ENCODE results near the gene TMEM214.

TMEM214 gene

DNA sequence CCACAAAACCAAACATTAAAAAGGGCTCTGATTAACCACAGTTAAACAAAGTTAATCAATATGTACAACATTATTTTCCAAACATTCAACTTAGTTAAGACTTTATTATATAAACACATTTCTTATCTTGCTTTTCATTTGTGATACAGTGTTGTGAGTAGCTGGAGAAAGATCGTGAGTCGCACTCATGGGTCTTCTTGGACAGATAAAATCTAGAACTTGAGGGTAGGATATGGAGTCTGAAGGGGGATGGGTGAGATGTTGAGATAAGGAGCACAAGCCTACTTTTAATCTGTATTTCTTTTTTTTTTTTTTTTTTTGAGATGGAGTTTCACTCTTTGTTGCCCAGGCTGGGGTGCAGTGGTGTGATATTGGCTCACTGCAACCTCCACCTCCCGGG, 22.6 kb upstream of the TMEM214 start:
- DNase-seq, result no peak

DNA sequence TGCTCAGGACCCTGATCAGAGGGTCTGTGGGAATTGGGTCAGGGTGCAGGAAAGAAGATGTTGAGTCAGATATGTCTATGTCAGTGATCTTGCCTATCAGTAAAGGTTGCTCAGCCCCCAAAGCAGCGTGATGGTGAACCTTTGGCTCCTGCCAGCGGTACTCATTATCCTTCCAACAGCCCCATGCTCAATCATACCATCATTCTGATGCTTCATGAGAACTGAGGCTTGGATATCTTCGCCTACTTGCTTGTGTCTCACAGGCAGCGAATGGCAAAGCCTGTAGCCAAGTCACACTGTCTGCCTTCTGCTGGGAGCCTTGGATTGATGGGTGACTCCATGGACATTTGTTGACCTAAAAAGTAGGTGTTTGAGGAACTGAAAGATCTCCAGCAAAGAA, 19.0 kb upstream of the TMEM214 start:
- no peak for DNase-seq

DNA sequence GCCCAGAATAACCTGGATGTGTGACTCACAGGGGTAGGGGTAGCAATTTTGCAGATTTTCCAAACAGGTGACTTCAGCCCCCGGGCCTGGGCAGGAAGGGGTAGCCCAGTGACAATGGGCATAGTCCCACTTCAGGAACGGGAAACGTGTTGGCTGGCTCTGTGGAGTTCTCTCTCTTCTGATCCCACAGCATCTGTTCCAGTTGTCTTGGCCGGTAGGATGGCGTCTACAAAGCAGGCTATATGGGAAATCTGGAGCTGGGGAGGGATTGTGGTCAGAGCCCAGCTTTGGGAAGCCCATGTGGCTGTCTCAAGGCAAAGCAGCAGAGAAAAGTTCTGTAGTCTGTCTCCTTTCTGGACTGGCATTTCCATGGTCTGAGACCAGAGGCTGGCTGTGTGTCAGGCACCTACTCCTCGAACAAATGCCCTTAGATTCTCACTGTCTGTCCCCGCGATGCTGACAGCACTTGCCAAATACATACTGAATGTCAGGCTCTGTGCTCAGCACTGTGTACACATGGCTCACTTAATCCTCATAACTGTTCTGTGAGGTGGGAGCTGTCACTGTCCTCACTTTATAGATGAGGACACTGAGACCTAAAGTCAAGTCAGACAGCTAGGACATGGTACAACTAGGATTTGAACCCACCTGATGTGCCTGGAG, 17.9 kb upstream of the TMEM214 start:
- no peak for DNase-seq

DNA sequence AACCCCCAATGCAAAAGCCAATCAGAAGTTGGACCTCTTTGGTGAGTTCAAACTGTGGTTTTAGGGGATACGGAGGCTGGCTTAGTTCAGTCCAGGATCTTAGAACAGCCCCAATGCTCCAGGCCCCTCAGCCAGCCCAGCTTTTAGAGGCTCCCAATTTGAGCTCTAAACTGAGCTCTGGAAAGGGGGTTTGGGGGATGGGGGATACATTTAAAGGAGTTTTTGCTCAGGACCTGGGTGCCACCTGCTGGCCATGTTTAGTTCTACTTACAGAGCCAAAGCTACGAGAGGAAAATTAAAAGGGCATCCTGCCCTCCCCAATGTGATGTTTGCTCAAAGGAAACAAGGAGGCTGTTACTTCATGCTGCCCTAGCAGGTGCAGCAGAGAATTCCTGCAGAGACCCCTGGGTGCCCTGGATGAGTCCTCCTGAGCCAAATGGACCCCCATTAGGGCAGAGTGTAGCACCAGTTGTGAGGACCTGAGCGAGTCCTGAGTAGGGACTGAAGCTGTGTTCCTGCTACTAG, 15.9 kb upstream of the TMEM214 start:
- DNase-seq, result peak; percentile 7

DNA sequence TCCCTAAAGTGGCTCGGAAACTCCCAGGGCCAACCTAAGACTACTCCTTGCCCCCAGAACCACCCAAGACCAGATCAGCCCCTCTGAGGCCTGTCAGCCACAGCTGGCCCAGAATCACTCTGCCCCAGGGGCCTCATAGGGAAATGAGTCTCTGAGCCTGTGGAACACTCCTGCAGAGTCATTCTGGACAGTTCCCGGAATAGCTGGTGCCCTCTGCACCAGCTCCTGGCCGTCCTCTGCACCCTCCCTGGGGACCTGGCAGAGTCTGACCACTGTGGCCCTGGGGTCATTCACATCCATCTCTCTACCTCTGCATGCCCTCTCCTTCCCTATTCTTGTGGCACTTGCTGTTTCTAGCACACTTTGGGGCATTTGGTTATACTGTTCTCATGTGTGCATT, 14.6 kb upstream of the TMEM214 start:
- DNase-seq, result no peak

DNA sequence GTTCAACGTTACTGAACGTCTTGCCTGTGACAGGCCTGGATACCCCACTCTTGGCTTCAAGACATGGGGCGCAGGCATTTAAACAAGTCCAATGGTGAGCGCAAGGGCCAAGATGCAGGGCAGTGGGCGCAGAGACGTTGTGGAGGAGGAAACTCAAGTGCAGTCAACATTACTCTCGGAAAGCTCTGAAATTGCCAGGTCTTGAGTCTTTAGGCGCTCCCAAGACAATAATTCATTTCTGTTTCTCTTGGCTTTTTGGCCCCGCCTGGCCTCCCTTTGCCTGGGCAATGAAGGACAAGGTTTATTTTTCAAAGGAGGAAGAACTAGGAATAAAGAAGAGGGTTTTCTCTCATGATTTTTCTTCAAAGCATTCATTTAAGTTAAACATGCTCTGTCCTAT, 13.3 kb upstream of the TMEM214 start:
- no peak for DNase-seq

DNA sequence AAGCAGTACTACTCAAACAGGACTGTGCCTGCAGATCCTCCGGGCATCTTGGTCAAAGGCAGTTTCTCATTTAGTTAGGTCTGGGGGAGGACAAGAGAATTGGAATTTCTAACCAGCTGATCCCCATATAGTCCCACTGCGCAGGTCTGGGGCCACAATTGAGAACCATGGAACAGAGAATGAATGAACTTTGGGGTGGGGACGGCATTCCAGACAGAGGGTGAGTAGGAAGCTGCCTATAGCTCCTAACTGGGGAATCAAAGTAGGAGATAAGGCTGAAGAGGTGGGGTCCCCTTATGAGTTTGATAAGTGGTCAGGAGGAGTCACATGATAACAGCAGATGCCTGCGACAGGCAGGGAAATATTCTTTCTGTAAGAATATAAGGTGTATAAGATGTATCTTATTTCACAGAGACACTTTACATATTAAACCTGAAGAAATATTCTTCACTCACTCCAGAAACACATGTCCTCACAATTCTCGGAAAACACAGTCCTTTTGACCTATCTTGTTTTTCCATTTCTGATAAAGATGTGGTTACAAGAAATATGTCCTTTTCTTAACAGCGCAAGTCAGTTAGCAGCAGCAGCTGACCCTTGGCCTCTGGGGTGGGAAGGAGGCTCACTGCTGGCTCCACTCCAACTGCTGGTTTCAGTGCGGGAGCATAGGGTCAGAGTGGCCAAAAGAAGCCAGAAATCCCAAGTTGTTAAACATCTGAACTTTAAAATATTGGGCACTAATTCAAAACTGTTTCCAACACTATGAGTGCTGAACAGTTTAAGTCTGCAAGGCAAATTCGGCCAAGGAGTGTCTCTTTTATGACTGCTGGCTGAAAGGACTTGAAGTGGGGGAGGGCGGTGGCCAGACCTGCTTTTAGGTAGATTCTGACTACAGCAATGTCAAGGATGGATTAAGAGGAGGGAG, 12.6 kb upstream of the TMEM214 start:
- DNase-seq, result no peak

DNA sequence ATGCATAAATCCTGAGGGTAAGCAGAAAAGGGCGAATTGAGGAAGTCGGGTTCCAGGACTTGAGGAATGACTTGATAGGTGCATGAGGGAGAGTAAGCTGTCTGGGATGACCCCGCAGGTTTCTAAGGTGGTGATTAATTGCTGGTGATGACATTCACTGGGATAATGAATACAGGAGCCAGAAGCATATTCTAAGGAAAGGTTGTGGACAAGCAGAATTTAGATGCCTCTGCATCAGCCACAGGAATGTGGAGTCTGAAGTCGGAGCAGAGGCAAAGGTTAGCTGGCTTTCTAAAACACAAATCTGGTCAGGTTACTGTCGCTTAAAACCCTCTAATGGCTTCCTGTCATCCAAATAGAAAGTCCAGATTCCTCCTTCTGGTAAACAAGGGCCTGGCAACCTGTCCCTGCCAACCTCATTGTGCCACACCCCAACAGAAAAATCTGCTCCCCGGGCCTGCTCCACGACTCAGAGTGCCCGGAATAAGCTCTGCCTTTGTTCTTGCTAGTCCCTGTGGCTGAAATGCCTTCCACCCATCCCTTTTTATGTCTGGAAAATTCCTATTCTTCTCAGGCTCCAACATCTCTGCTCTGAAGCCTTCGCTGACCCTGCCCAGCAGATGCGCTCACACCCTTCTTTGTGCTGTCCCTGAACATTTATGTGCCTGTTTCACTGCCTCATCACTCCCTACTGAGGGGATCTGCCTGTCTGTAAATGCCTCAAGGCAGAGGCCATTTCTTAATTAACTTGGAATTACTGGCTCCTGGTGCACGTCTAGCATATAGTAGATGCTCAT, 11.3 kb upstream of the TMEM214 start:
- DNase-seq, result no peak

DNA sequence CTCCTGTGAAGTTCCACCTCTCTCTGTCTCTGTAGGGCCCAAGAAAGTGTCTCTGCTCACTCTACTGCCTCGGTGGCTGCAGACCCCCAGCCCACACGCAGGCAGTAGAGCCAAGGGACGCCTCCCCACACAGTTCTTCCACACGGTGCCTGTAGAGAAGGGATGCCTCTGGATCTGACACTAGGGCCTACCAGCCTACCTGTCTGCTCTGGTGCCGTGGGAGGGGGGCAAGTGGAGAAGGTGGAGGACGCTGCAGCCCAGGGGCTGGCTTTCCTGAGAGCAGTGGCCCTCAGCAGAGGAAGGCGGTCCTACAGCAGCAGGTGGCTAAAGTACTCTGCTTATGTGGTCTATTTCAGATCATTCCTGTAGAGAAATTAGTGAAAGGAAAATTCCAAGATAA, 9.0 kb upstream of the TMEM214 start:
- DNase-seq, result no peak

DNA sequence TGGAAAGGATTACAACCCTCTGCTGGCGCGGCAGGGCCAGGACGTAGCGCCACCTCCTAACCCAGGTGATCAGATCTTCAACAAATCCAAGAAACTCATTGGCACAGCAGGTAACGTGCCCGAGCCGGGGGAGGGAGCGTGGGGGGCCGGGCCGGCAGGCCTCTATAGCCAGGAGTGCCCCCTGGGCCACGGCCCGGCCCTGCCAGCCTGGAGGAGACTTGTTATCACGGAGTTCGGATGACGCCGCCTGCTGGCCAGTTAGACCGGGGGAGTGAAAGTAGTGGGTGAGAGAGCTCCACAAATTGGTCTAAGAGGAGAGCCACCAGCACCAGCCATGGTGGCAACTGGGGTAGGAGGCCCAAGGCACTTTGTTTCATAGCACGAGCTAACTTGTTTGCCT, 8.6 kb upstream of the TMEM214 start:
- no peak for DNase-seq

DNA sequence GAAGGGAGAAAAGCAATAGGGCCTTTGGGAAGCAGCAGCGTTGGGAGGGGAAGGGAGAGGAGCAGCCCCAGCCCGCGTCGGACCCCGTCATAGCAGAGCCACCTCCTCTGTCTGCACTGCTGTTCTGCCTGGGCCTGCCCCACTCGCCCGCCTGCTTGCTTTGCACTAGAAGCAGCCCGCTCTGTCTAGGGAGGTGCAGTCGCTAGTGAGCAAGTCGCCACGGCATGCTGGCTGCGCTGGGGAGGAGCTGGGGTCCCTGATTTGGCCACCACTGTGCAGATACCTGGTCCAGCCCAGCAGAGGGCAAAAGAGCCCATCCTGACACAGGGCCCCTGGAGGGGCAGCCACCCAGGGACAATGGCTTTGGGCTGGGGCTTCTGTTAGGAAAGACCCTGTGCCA, 8.0 kb upstream of the TMEM214 start:
- DNase-seq, result no peak

DNA sequence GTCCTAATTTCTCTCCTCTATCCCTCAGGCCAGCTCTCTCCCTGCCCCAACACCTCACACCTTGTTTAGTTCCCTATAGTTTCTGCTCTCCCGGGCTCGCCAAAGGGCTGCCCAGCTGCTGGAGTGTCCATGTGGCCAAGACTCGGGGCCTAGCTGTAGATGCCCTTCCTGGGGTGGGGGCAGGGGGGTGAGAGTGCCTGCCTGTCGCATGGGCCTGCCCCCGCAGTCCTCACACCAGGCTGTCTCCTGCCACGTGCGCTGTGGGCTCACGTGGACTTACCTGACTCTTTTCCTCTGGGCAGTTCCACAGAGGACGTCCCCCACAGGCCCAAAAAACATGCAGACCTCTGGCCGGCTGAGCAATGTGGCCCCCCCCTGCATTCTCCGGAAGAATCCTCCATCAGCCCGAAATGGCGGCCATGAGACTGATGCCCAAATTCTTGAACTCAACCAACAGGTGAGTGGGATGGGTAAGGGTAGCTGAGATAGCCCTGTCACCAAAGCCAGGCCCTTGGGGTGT, 7.4 kb upstream of the TMEM214 start:
- no peak for DNase-seq

DNA sequence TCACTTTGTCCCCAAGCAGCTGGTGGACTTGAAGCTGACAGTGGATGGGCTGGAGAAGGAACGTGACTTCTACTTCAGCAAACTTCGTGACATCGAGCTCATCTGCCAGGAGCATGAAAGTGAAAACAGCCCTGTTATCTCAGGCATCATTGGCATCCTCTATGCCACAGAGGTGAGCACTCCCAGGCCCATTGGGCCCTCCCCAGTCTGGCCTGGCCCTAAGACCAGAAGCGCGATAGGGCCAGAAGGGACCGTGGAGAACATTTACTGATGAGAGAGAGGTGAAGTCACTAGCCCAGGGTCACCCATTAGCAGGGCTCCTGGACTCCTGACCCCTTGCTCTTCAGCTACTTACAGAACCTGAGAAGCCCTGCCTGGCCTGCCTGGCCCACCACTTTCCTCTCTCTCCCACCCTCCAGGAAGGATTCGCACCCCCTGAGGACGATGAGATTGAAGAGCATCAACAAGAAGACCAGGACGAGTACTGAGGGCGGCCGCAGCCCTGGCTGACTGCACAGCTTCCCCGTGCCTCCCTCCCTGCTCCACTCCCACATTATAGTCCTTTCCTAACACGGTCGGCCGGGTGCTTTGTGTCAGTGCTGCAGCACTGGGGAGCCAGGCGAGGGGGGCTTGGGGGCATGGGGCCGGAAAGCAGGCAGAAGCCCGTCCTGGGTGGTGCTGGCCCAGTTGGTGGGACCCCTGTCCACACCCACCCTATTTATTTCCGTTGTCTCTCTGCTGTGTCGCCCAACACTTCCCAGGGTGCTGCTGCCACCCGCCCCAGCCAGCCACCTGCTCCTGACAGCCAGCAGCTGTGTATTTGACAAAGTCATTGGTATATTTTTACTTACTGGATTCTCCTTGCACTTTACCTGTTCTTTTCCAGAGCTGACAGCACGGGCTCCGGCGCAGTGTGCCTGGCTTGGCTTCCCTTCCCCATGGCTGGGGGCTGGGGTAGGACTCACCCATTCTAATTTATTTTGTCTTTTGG, 6.6 kb upstream of the TMEM214 start:
- no peak for DNase-seq

DNA sequence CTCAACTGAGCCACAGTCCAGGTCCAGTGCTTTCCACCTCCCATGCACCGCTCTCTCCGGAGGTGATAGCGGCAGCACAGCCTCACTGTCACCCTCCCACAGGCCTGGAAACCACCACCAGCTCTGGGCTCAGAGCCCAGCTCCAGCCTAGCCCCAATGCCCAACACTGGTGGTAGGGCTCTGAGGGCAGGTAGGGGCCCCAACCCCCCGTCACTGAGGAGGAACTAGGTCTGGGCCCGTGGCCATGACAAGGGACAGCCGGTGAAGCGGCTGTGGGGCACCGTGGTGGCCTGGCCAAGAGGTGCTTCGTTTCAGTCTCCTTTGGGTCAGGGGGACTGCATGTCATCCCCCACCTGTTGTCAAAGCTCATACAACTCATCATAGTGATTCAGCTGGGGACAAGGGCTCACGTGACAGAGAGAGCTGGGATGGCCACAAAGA, 5.5 kb upstream of the TMEM214 start:
- DNase-seq, result no peak

DNA sequence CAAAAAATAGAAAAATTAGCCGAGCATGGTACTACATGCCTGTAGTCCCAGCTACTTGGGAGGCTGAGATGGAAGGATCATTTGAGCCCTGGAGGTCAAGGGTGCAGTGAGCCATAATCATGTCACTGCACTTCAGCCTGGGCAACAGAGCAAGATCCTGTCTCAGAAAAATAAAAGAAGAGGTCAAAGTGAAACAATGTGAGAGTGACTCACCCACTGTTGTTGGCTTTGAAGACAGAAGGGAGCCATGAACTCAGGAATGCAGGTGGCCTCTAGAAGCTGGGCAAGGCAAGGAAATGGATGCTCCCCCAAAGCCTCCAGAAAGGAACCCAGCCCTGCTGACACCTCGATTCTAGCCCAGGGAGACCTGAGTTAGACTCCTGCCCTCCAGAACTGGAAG, 3.7 kb upstream of the TMEM214 start:
- DNase-seq, result no peak

DNA sequence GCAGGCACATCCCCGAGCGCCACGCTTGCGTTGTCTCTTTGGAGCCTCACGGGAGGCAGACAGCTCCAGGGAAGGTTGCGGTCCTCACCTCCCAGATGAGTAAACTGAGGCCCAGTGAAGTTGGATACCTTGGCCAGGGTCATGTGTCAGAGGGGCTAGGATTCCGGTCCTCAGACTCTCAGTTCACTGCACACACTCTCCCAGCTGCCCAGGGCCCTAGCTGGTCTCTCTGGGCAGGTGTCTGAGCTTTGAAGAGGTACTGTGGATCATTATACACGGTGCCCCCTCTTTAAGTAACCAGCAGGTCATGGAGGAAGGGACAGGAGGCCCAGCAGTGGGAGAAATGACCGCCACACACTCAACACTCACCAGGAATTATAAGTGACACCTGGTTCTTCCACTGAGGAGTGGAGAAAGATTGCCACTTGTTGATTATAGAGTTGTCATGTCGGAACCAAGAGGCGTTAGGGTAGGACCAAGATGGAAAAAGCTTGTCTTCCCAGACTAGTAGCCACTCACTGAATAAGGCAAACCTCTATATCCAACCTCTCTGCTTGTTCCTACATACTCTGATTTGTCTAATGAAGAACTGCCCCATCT, 588 bp downstream of the TMEM214 start:
- no peak for DNase-seq

DNA sequence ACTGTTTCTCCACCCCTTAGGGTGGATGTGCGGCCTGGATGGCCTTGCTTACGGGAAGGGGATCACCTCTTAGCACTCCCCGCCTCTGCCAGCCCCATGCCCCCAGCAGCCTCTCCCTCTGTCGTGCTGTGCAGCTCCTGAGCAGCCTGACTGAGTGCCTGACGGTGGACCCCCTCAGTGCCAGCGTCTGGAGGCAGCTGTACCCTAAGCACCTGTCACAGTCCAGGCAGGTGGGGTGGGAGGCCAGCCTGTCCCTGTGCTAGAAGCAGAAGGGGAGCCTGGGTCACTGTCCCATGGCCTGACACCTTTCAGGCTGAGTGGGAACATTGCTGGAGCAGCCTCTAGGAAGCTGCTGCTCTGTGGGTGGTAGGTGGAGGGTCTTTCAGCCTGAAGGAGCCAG, 5.2 kb downstream of the TMEM214 start:
- DNase-seq, result no peak

DNA sequence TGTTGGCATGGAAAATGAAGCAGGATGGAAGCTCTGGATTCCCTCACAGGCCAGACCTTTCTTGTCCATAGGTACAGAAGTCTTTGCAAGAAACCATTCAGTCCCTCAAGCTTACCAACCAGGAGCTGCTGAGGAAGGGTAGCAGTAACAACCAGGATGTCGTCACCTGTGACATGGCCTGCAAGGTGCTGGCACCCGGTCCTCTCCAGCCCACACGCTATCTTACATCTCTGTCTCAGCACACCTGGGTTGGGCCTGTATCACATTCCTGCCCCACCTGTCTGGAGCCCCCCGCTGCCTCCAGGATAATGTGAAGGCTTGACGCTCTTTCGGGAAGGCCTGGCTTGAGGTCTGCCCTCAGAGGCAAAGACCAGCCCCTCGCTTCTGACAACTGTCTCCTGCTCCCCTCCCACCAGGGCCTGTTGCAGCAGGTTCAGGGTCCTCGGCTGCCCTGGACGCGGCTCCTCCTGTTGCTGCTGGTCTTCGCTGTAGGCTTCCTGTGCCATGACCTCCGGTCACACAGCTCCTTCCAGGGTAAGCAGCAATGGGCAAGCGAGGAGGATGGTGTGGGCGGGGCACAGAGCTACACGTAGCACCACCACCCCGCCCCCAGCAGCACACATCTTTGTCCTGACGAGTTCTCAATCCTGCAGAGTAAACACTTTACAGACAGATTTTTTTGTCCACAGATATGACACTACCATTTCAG, 6.0 kb downstream of the TMEM214 start:
- DNase-seq, result no peak

DNA sequence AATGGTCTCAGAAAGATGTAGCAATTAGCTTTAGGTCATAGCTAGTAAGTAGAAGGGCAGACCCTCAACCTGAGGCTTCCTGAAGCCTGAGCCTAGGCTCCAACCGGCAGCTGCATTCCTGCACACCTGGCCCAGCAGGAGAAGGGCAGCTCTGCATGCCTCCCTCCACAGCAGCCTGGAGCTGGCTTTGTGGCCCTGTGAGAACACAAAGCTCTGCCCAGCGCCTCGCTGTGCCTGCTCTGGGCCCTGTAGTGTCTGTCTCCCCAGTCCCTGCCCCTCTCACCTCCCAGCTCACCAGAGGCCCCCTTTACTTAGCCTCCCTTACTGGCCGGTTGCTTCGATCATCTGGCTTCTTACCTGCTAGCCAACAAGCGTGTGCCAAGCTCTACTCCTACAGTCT, 6.7 kb downstream of the TMEM214 start:
- no peak for DNase-seq

DNA sequence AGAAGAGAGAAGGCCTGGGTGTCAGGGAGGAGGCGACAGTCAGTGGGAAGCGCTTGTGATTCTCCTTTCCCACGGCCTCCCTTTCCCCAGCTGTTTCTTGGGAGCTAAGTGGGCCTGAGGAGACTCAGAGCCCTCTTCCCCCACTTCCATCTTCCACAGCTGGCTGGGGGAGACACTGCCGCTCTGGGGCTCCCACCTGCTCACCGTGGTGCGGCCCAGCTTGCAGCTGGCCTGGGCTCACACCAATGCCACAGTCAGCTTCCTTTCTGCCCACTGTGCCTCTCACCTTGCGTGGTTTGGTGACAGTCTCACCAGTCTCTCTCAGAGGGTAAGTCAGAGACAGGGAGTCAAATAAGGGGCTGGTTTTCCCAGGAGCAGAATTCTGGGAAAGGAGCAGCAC, 7.1 kb downstream of the TMEM214 start:
- no peak for DNase-seq

DNA sequence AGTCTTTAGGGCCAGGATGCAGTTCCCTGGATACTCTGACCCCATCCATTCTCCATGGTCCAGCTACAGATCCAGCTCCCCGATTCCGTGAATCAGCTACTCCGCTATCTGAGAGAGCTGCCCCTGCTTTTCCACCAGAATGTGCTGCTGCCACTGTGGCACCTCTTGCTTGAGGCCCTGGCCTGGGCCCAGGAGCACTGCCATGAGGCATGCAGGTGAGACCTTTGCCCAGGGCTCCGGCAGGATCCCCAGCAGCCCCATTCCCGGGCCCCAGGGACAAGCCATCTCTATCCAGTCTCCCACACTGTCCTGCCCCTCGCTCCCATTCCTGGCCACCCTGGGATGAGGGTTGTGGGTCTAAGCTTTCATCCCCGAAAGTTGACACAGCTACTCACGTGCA, 7.5 kb downstream of the TMEM214 start:
- DNase-seq, result no peak

Data from GOT3 (cell line).